ENCODE data around the gene ELL. TPM values are rescaled to one million over a fixed set of nuclear protein-coding genes. Genes with fewer than 3 reads are reported as not detected.
A peak's percentile ranks its signal among the peaks of the same experiment; 100 is the strongest.

The ELL gene
- total RNA-seq, 1 donor = 28.8 TPM

- no peak for DNase-seq (ENCODE audit: low read depth in 2 of 3, low spot score in 2 of 3)
Measured at GRCh38 chr19:18506101-18506930, 15.6 kb downstream of the ELL start.

DNA sequence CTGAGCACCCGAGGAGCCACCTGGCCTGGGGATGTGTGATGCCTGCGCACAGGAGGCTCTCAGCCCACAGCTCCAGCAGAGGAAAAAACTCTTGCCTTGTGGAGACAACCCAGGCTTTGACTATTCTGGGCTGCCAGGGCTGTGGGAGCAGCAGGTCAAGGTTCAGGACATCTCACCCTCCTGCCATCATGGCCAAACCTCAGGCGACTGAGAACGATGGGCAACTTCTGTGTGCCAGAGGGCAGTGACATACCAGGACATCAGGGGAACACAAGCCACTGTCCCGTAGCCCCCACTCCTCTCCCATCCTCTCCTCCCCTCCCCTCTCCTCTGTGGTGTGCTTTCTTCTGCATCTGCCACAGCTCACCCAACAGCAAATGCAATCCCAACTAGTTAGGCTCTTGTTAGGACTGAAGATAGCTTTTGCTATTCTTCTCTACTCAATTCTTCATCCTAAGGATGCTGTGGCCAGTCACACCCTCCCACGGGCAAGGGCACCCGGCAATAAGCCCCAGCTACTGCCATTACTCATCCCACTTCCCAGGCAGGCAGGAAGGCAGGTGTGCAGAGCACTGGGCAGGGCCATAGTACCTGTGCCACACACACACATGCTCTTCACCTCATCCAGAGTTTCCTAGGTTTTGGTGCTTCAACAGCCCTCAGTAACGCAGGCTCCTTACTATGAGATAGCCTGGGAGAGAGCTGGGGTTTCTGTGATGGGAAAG lies 16.8 kb downstream of the ELL start:
- no peak for DNase-seq (ENCODE audit: low read depth in 2 of 3, low spot score in 2 of 3)

DNA sequence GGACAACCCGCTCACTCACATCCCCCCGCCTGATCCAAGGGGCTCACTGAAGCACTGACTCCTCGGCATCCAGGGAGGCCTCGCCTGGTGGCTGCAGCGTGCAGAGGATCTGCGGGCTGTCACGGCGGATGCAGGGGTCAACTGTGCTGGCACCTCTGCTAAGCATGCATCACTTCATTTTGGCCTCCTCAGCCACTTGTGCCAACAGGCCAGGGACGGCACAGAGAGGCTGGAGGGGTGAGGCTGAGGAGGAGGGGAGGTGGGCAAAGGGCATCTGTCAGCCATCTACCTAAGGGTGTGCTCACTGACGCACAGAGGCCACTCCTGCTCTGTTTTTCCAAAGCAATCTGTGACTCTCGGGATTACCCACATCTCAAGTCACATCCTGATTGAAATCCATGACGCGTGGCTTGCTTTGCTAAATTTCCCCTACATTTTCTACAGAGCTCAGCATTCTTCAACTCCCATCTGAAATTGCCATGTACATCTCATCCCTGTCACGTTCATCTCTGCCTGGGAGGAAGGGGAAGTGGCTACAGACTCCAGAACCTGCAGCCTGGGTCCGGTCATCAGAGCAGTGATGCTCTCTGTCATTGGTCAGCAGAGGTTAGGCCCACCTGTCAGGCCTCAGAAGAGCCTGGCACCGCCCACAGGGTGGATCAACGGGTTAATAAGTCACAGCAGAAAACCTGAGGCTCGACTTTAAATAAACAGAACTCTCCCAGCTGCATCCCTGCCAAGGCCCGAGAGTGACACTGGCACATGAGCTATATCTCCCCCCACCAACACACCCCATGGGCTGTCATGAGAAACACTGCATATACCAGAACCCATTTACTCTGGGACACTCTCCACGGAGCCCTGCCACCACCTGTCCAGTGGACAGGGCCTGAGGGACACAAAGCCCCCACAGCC lies 17.6 kb downstream of the ELL start:
- DNase-seq (ENCODE audit: low read depth in 2 of 3, low spot score in 2 of 3) = no peak

DNA sequence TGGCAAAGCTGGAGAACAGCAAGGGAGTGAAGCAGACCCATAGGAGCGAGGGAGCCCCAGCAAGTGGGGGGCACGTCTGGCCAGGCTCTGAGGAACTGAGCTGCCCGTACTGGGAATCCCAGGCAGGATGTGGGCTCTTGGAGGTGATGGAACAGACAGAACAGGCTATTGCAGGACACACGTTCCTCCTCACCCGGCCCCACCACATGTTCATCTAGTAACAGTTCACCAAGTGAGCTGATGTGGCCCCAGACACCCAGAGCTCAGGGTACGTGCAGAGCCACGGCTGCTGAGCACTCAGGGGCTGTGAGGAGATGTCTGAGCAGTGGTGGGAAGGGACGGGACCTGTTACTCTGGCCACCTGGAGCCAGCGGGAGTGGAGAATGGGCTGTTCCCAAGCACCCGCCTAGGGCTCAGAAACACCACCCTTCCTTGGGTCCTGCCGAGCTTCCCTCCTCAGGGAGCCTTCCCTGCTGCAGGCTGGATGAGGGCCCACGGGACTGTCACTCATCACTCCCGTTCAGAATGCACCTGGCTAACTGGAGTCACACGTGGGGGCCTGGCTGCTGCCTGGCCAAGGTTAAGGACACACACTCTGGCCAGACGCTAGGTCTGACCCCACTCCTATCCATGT lies 18.4 kb downstream of the ELL start:
- no peak for DNase-seq (ENCODE audit: low read depth in 2 of 3, low spot score in 2 of 3)

DNA sequence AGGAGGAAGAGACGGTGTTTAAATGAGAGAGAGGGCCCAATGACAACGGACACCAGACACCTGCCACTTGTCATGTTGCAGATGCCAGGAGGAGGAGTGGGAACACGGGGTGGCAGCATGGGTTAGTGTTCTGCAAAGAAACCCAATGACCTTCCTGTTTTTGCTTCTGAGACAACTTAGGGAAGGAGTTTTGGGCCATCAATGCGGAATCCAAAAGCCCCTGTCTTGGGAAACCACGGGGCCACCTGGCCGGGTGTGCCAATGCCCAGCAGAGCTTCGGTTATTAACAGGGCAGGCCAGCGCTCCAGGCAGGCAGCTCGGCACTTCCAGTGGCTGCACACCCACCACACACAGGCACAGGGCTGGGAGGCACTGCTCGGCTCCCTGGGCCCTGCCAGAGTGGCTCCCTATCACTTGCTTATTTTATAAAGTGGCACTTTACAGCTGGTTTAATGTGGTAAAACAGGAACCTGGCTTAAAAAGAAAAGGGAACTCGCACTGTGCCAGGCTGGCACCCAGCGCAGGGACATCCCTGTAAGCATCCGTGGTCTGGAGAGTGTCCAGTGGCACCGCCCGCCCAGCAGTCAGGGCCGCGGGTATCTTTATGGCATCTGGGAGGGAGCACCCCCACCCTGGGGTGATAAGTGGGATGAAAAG lies 19.1 kb downstream of the ELL start:
- DNase-seq (ENCODE audit: low read depth in 2 of 3, low spot score in 2 of 3) = peak in 2 of 3 donors; percentile 45 to 71

- no peak for DNase-seq (ENCODE audit: low read depth in 2 of 3, low spot score in 2 of 3)
Measured at GRCh38 chr19:18502246-18502637, 19.6 kb downstream of the ELL start.

- peak in 1 of 3 donors; percentile 77 for DNase-seq (ENCODE audit: low read depth in 2 of 3, low spot score in 2 of 3)
Measured at GRCh38 chr19:18501832-18502231, 20.0 kb downstream of the ELL start.

DNA sequence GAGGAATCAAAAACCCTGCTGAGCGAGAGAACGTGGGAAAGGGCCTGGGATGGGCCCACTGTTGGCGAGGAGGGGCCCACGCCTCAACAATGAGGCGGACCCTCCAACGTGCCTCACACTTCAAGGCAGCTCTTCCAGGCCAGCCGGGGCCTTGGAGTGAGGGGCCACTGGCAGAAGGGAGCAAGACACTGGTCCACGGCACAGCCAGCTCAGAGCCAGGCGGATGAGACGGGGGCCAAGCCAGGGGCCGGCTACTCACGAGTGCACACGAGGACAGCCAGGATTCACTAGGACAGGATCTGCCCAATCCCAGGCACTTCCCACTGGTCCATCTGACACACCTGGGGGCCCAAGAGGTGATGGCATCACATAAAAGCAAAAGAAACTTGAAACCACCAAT lies 20.5 kb downstream of the ELL start:
- DNase-seq (ENCODE audit: low read depth in 2 of 3, low spot score in 2 of 3) = no peak

GRCh38 chr19:18500799-18501198 lies 21.1 kb downstream of the ELL start:
- DNase-seq (ENCODE audit: low read depth in 2 of 3, low spot score in 2 of 3) = no peak

DNA sequence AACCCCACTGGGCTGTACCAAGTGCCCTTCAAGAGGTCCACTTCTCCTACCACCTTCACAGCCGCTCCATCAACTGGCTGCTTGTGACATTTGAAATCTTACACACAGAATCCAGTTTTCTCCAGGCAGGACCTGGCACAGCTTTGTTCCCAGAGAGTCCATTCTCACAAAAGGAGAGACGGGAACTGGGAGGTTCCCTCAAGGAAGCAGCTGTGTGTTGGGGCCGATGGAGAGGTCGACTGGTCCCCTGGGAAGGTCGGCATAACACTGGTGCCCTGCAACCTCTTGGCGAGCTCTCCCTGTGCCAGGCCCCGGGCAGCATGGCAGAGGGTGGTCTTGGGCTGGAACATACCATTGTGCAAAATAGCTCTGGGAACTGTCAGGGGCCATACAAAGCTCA lies 21.5 kb downstream of the ELL start:
- DNase-seq (ENCODE audit: low read depth in 2 of 3, low spot score in 2 of 3) = no peak

DNA sequence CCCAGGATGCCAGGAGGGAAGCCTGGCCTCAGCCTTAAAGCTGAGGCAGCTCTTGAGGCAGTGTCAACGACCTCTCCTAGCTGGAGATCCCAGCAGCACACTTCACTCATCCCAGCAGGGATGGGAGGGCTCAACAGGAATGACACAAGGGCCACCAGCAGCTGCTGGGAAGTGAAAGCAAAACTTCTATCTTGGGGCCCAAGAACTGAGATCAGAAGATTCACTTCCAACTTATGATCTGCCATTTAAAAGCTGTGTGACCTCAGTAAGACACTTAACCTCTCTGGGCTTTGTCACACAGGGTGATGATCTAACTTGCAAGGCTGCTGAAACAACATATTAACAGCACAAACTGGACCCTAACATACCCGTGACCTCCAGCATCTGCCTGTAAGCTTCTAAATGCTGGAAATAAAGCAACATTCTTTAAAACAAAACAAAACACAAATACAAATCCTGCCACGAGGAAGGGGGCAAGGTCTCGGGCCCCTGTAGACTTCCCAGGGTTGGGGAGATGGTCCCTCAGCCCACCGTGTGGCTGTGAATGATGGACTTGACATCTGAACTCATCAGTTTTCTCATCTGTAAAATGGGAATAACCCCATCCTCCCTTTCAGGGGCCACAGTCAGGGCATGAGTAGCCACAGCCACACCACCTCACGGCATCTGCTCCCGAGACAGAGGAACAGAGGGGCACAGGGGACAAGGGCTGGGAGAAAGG lies 22.7 kb downstream of the ELL start:
- no peak for DNase-seq (ENCODE audit: low read depth in 2 of 3, low spot score in 2 of 3)

DNA sequence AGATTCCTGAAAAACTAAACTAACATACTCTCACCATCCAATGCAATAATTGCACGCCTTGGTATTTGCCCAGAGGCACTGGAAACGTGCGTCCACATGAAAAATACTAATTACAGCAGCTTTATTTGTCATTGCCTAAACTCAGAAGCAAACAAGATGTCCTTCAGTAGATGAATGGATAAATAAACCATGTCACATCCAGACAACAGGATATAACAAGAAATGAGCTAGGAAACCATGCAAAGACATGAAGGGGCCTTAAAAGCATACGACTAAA lies 25.0 kb downstream of the ELL start:
- no peak for DNase-seq (ENCODE audit: low read depth in 2 of 3, low spot score in 2 of 3)

GRCh38 chr19:18496167-18496979 lies 25.5 kb downstream of the ELL start:
- peak in 2 of 3 donors; percentile 36 to 46 for DNase-seq (ENCODE audit: low read depth in 2 of 3, low spot score in 2 of 3)

DNA sequence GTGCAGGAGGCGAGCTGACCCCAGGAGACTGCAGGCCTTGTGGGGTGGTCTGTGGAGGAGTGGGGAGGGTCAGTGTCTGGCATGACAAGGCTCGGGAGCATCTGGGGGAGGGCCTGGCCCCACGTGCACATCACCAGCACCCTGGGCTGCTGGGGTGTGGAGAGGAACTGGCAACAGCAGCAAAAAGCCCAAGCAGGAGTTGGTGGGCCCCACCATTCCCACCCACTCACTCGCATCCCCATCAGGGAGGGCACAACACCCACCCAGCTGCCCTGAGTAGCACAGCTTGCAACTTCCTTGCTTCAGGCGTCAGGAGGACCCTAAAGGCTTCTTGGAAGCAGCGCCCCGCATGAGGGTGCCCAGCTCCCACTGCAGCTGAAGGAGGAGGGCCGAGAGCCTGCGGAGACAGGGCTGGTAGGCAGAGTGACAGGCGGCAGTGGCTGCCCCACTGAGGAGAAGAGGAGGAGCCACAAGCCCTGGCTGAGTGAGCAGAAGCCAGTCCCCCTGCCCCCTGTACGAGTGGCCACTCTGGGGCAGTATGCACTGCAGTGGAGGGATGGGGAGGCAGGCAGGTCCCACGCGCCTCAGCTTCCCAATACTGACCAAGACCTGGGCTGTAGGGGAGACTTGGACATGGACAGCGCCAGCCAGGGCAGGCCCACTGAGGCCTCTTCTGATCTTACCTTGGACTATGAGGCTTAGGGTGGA lies 26.5 kb downstream of the ELL start:
- no peak for DNase-seq (ENCODE audit: low read depth in 2 of 3, low spot score in 2 of 3)

GRCh38 chr19:18494267-18494607 lies 27.6 kb downstream of the ELL start:
- DNase-seq (ENCODE audit: low read depth in 2 of 3, low spot score in 2 of 3) = peak in 1 of 3 donors; percentile 41

DNA sequence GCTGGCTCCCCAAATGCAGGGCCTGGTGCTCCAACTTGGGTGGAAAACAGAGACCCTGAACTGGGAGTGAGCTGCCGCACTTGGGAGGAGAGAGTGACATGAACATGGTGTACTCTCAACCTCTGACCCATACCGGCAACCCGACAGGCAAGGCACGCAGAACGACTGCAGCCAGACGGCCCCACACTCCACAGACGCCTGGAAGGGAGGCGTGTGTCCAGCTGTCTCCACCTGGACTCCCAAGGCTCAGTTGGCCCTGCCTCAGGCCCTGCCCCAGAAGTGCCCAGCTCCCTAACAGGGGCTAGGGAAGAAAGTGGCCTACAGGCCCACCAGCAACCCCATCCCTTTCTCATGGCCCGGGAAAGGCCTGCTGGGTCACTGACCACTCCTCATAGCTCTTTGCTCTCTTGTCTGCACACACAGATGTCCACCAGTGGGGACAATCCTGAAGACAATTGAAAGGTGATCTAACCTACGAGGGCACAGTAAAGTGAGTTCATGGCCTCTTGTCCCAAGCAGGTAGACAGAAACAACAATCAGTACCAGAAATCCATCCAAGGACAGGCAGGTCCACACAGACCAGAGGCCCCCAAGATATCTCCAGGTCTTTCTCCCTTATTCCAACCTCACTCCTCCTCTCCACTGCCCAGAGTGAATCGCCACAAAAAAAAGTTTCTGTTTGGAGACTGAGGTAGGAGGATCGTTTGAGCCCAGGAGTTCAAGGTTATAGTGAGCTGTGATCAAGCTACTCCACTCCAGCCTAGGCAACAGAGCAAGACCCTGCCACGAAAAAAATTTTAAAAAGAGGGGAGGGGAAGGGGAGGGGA lies 28.2 kb downstream of the ELL start:
- no peak for DNase-seq (ENCODE audit: low read depth in 2 of 3, low spot score in 2 of 3)
